Left ventricle myocardium inferior (tissue), 1 donor: ENCODE measurements around the gene MFAP3L. TPM values are rescaled to one million over a fixed set of nuclear protein-coding genes. Genes with fewer than 3 reads are reported as not detected.

Experiments used
- DNase-seq: peaks from one replicate; pipeline ENCODE4 v3.0.0-alpha.2; 2020
- H3K27ac ChIP-seq: fragments of 200-600 bp; replicated peaks from 2 replicates; pipeline ENCODE4 v1.8.0; 2021
- H3K27me3 ChIP-seq: fragments of 200-600 bp; 2 replicates; pipeline ENCODE4 v1.8.0; 2021; ENCODE audit warnings: low read depth
- H3K36me3 ChIP-seq: fragments of 200-600 bp; 2 replicates; pipeline ENCODE4 v1.8.0; 2021
- H3K4me1 ChIP-seq: fragments of 200-600 bp; 2 replicates; pipeline ENCODE4 v1.8.0; 2021
- H3K4me3 ChIP-seq: fragments of 200-600 bp; 2 replicates; pipeline ENCODE4 v1.8.0; 2021; ENCODE audit warnings: mild to moderate bottlenecking, moderate library complexity
- H3K9me3 ChIP-seq: fragments of 200-600 bp; replicated peaks from 2 replicates; pipeline ENCODE4 v1.8.0; 2021
- intact Hi-C: fragments of 100-400 bp; cut with micrococcal nuclease; formaldehyde crosslinking; loops from one replicate; pipeline ENCODE4 v1.11.0; 2022
- total RNA-seq: library from RNA; stranded (reverse); fragmentation: NEBNext Ultra II Directional; extraction: Animal tissue kit (Norgen Biotek cat#: 25700); gene quantifications from one replicate; pipeline ENCODE4 v1.2.1, GENCODE V29; 2021
- TF ChIP-seq, protein P1 (sequence below): fragments of 200-600 bp; IDR thresholded peaks from 2 replicates; pipeline ENCODE4 v1.8.0; 2021; ENCODE audit warnings: antibody characterized with exemption, mild to moderate bottlenecking, borderline replicate concordance
- donor health status: DM: no; HTN: yes; CAD: no; lungs with severe emphysema.

MFAP3L gene
- total RNA-seq, 1 donor from 2014 or later, result 3.1 TPM

DNA sequence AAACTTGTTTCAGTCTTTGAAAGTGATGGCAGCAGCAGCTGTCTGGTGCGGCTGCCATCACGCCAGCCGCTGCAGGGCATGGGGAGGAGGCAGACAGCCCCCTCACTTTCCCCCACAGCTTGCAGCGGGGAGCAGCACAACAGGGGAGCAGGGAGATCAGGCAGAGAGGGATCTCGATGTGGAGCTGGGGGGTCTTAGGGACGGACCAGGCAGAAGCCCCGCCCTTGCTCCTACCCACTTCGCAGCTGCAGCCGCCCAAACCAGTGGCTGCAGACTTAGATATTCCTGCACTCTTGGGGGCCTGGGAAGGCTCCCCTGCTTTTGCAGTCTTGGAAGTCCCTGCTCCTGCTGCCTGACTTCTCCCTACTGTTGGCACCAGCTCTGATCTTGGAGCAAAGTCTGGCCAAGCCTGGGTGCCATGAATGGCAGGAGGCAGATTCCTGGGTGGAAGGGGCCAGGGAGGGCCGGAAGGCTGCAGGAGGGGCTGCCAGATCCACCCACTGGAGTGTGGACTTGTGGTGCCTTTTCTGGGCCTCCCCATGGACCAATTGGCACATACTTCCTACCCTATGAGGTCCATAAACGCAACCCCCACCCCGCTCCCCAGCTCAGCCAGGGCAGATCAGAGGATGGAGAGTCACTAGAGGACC, 14.0 kb upstream of the MFAP3L start:
- peaks cover 6% of the 10 kb centered on the region for H3K27me3 ChIP-seq
- no peaks in the 10 kb centered on the region for H3K36me3 ChIP-seq
- no peak overlapping the region for H3K27ac ChIP-seq
- TF ChIP-seq, protein P1, sequence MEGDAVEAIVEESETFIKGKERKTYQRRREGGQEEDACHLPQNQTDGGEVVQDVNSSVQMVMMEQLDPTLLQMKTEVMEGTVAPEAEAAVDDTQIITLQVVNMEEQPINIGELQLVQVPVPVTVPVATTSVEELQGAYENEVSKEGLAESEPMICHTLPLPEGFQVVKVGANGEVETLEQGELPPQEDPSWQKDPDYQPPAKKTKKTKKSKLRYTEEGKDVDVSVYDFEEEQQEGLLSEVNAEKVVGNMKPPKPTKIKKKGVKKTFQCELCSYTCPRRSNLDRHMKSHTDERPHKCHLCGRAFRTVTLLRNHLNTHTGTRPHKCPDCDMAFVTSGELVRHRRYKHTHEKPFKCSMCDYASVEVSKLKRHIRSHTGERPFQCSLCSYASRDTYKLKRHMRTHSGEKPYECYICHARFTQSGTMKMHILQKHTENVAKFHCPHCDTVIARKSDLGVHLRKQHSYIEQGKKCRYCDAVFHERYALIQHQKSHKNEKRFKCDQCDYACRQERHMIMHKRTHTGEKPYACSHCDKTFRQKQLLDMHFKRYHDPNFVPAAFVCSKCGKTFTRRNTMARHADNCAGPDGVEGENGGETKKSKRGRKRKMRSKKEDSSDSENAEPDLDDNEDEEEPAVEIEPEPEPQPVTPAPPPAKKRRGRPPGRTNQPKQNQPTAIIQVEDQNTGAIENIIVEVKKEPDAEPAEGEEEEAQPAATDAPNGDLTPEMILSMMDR, result no peak
- intact Hi-C loops, result no loop called here
- no peak for DNase-seq
- H3K4me1 ChIP-seq, result no peaks in the 10 kb centered on the region
- no peaks in the 10 kb centered on the region for H3K9me3 ChIP-seq
- H3K4me3 ChIP-seq, result no peak overlapping the region

DNA sequence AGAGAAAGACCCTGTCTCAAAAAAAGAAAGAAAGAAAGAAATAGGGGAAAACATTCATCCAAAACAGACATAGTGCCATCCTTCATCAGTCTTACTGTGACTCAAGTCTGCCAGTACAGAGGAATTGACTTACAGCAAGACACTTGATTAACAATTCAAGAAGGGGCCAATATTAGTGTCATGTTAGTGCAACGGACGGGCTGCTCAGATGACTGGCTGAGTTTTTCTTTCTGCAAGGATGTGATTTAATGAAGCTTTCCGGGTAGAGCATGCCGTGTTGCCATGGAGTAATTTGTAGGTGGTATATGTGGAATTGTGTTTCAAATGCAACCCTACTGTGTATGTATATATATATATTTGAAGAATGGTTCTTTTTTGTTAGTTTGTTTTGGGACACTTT, 12.6 kb upstream of the MFAP3L start:
- no peaks in the 10 kb centered on the region for H3K36me3 ChIP-seq
- H3K9me3 ChIP-seq, result no peaks in the 10 kb centered on the region
- H3K4me1 ChIP-seq, result no peaks in the 10 kb centered on the region
- no peak overlapping the region for H3K27ac ChIP-seq
- no peak overlapping the region for H3K4me3 ChIP-seq
- DNase-seq, result no peak
- intact Hi-C loops, result no loop called here
- H3K27me3 ChIP-seq, result peaks cover 6% of the 10 kb centered on the region
- TF ChIP-seq, protein P1, result no peak

DNA sequence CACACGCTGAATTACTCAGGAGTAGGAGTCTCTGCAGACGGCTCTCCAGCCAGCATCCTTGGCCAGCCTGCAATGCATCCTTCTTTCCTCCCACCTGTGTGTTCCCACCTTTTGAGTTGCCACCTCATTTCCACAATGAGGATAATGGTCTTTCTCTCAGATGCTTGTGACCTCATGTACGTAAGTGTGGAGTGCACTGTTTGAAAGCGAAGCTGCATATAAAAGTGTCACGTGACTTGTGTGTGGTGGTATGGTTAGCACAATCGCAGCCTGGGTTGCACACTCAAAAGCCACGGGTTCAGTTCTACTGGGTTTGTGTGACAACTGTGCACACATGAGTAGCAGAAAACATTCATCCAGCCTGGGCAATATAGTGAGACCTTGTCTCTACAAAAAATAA, 12.0 kb upstream of the MFAP3L start:
- Histone ChIP-seq H3K9me3 (no peaks in the 10 kb centered on the region), H3K36me3 (no peaks in the 10 kb centered on the region), H3K27me3 (peaks cover 6% of the 10 kb centered on the region), H3K4me1 (no peaks in the 10 kb centered on the region), H3K4me3 (no peak overlapping the region), H3K27ac (no peak overlapping the region)
- intact Hi-C loops, result no loop called here
- no peak for DNase-seq
- TF ChIP-seq, protein P1, result no peak

DNA sequence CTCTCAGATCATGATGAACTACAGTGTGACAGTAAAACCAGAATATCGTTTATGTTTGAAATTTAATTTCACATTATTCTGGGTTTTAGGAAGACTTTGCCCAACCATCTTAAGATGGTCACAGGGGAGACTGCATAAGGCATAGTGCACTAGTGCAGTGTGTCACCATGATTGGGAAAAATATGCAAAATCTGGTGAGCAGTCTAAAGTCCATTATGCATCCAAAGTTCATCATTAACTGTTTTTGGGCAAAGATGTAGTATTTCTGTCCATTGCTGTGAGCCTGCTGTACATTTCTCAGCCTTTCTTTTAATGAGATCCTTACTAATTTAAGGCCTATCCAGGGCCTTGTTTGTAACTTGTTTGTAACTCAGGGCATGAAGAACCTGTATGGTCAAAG, 11.3 kb upstream of the MFAP3L start:
- H3K27ac ChIP-seq, result no peak overlapping the region
- H3K4me3 ChIP-seq, result no peak overlapping the region
- peaks cover 6% of the 10 kb centered on the region for H3K27me3 ChIP-seq
- DNase-seq, result no peak
- H3K9me3 ChIP-seq, result no peaks in the 10 kb centered on the region
- TF ChIP-seq, protein P1, result no peak
- no peaks in the 10 kb centered on the region for H3K4me1 ChIP-seq
- intact Hi-C loops, result no loop called here
- H3K36me3 ChIP-seq, result no peaks in the 10 kb centered on the region

DNA sequence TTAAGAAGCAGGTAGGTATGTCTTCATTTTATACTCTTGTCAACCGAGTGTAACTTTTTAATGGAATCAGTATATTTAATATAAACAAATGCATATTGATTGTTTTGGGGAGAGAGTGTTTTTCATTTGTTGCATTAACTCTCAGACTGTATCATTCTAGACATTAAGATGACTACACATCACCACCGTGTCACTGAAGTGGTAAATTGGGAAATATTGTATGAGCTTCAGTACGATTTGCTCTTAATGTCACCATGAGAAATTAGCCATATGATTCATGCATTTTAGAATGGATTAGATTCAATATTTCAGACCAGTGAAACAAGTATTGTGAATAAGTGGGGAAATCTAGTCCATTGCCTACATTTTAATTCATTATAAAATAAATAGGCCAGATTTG, 9.7 kb upstream of the MFAP3L start:
- no peak for DNase-seq
- intact Hi-C loops, result no loop called here
- Histone ChIP-seq H3K36me3 (no peaks in the 10 kb centered on the region), H3K4me3 (no peak overlapping the region), H3K27ac (no peak overlapping the region), H3K4me1 (no peaks in the 10 kb centered on the region), H3K27me3 (peaks cover 6% of the 10 kb centered on the region), H3K9me3 (no peaks in the 10 kb centered on the region)
- TF ChIP-seq, protein P1, result no peak
